Measurements from ENCODE around the gene AQP2. TPM values are rescaled to one million over a fixed set of nuclear protein-coding genes. Genes with fewer than 3 reads are reported as not detected.

AQP2 gene
- total and polyA plus RNA-seq, 2 of the 4 experiments (the other 2 are of a cell fraction): not detected

- TF ChIP-seq POLR2A (IDR thresholded peaks at IDR 0.05; ENCODE audit: low read depth, low read length) (no peak), MAZ (IDR thresholded peaks at IDR 0.05; ENCODE audit: borderline replicate concordance, low read depth, low read length) (no peak), MAFK (IDR thresholded peaks at IDR 0.05; ENCODE audit: low read depth, low read length) (no peak)
Observed at GRCh38 chr12:49950273-49951251, at the start of gene AQP2 (continued).

- no peak for ATAC-seq (ENCODE audit: low read depth)
- Histone ChIP-seq H2BK20ac (ENCODE audit: low read depth, low read length) (no peak overlapping the region), H3K9ac (ENCODE audit: low read depth, low read length) (no peak overlapping the region), H2BK120ac (ENCODE audit: low read depth, low read length) (no peak overlapping the region), H3K4me2 (ENCODE audit: low read depth, low read length) (no peak overlapping the region), H2BK15ac (ENCODE audit: low read depth, low read length) (no peak overlapping the region), H3K9me3 (ENCODE audit: control insufficient read depth, insufficient read depth, low read length) (no peaks in the 10 kb centered on the region), H3K18ac (ENCODE audit: low read depth, low read length) (no peak overlapping the region), H2AK9ac (replicated peaks; ENCODE audit: low read depth, low read length, poor library complexity) (no peak overlapping the region), H2BK5ac (ENCODE audit: low read depth, low read length, poor library complexity, severe bottlenecking) (no peak overlapping the region), H2AFZ (replicated peaks; ENCODE audit: low read length, poor library complexity) (no peak overlapping the region), H3K14ac (replicated peaks; ENCODE audit: low read depth, low read length) (no peak overlapping the region), H4K5ac (ENCODE audit: low read depth, low read length) (no peak overlapping the region), H3K36me3 (ENCODE audit: control insufficient read depth, insufficient read depth, low read length) (no peaks in the 10 kb centered on the region), H3K56ac (ENCODE audit: extremely low read depth, insufficient read depth, low read length) (no peak overlapping the region), H3K27me3 (ENCODE audit: control insufficient read depth, insufficient read depth, low read length) (peaks cover 29% of the 10 kb centered on the region), H3K4me3 (ENCODE audit: insufficient read depth, low read depth, low read length) (no peak overlapping the region), H4K8ac (ENCODE audit: low read depth in 2 of 2, low read length in 2 of 2) (no peak overlapping the region), H3K9me1 (ENCODE audit: insufficient read depth, low read length) (peaks cover 11% of the 10 kb centered on the region), H3K79me1 (ENCODE audit: low read depth in 1 of 2, low read length in 2 of 2) (no peaks in the 10 kb centered on the region), H3K23ac (ENCODE audit: low read depth, low read length) (no peak overlapping the region), H4K91ac (ENCODE audit: insufficient read depth, low read depth, low read length) (no peak overlapping the region), H2AK5ac (ENCODE audit: low read depth, low read length) (no peak overlapping the region), H3K4ac (ENCODE audit: low read depth, low read length) (no peak overlapping the region), H3K27ac (ENCODE audit: insufficient read depth, low read length) (no peak overlapping the region), H3K4me1 (ENCODE audit: control insufficient read depth, insufficient read depth, low read length) (peaks cover 11% of the 10 kb centered on the region; the same call in 1 of the 2 replicates), H4K20me1 (ENCODE audit: insufficient read depth, low read length) (no peaks in the 10 kb centered on the region)
- in situ Hi-C loops (cut with MboI; ENCODE audit: low sequenced_read_pairs) (no loop called here), dilution Hi-C loops (cut with HindIII; ENCODE audit: low sequenced_read_pairs, unreplicated experiment) (no loop called here), intact Hi-C loops (cut with micrococcal nuclease) (no loop called here)
- DNase-seq: no peak
- ChIA-PET POLR2A (ENCODE audit: unreplicated experiment) (no interaction called here), CTCF (no interaction called here)
- no TSS peak for BruUV-seq (replicated peaks)
- no CpG with 5 or more reads among the region's 4 CpGs for WGBS, 2 experiments (ENCODE audit: extremely low coverage in 2 of 2, insufficient read length in 1 of 2)
- TF ChIP-seq NFE2L2 (IDR thresholded peaks at IDR 0.05; ENCODE audit: low read depth, low read length): no peak
- no peak for TF ChIP-seq CEBPB (IDR thresholded peaks at IDR 0.05; ENCODE audit: low read depth, low read length)
- no peak for TF ChIP-seq MAFK (IDR thresholded peaks at IDR 0.05; ENCODE audit: low read depth, low read length)
- TF ChIP-seq RCOR1 (IDR thresholded peaks at IDR 0.05; ENCODE audit: insufficient replicate concordance, low read length): no peak
- no peak for TF ChIP-seq MAZ (IDR thresholded peaks at IDR 0.05; ENCODE audit: borderline replicate concordance, low read depth, low read length)
- TF ChIP-seq CTCF (conservative IDR thresholded peaks at IDR 0.05; ENCODE audit: low read depth, low read length): no peak
- TF ChIP-seq RAD21 (IDR thresholded peaks at IDR 0.05; ENCODE audit: low read length): no peak
- no peak for TF ChIP-seq FOS (IDR thresholded peaks at IDR 0.05; ENCODE audit: low read depth, low read length)
- TF ChIP-seq BHLHE40 (IDR thresholded peaks at IDR 0.05; ENCODE audit: low read depth, low read length): no peak
- no peak for TF ChIP-seq POLR2A (IDR thresholded peaks at IDR 0.05; ENCODE audit: low read depth, low read length)
- no peak for TF ChIP-seq USF2 (IDR thresholded peaks at IDR 0.05; ENCODE audit: low read depth, low read length)
- no peak for TF ChIP-seq MXI1 (IDR thresholded peaks at IDR 0.05; ENCODE audit: borderline replicate concordance, low read depth, low read length)
- no peak for TF ChIP-seq SMC3 (IDR thresholded peaks at IDR 0.05; ENCODE audit: low read depth, low read length)
- TF ChIP-seq RFX5 (IDR thresholded peaks at IDR 0.05; ENCODE audit: low read depth, low read length): no peak
Observed at GRCh38 chr12:49901026-49901425, 49.5 kb upstream of the AQP2 start.

Measured in IMR-90 (cell line).